ENCODE results near the gene MPI. TPM values are rescaled to one million over a fixed set of nuclear protein-coding genes. Genes with fewer than 3 reads are reported as not detected.

Gene MPI
- total and polyA plus RNA-seq, 3 donors from 2014 or later: 65.4 to 92.6 (median 78.1) TPM

DNA sequence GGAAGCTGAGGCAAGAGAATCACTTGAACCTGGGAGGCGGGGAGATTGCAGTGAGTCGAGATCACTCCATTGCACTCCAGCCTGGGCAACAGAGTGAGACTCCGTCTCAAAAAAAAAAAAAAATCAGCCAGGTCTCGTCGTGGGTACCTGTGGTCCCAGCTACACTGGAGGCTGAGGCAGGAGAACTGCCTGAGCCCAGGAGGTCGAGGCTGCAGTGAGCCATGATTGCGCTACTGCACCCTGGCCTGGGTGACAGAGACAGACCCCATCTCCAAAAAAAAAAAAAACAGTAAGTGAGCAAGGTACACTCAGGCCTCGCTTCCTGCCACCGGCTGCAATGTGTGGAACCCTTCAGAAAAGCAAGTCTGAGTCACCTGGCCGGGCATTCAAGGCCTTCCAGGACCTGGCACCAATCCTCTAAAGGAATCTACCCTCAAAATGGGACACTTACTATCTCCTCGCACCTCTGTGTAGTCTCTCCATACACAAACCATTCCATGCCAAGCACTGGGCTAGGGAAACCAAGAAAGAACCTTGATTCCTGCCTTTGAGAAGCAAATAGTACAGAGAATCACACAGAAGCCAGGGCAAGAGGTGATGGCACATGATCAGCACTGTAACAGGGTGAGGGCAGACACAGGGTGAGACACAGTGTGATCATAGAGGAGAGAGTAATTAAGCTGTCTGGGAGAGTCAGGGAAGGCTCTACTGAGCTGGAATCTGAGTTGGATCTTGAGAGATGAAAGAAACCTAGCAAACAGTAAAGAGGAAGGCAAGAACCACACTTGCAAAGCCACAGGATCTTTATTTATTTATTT is 26.4 kb upstream of the MPI start:
- Histone ChIP-seq H3K9me3 (no peaks in the 10 kb centered on the region), H3K4me1 (peaks cover 8% of the 10 kb centered on the region), H3K4me3 (no peak overlapping the region), H3K36me3 (ENCODE audit: low read depth, missing control alignments) (no peaks in the 10 kb centered on the region), H3K27ac (no peak overlapping the region), H3K27me3 (no peaks in the 10 kb centered on the region)
- DNase-seq: no peak
- 74 to 86% methylated on average over 11 of the region's 11 CpGs for WGBS, 2 donors
- intact Hi-C loops (cut with DNase I; ENCODE audit: low total_unique reads): no loop called here
- no peak for TF ChIP-seq CTCF (IDR thresholded peaks at IDR 0.05)
- TF ChIP-seq POLR2A (IDR thresholded peaks at IDR 0.05): no peak

DNA sequence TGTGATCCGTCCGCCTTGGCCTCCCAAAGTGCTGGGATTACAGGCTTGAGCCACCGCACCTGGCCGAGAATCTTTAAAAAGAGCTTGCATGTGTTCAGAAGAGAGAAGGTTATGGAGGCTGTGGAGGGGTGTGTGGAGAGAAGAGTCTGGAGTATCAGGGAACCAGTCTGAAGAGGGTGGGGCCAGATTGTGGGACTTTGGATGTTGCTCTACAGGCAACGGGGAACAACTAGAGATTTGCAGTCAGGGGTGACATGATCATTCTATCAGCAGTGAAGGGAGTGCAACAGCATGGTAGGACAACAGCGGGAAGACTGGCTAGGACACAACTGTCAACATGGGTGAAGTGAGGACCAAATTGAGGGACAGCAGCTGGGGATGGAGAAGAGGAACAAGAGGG is 25.5 kb upstream of the MPI start:
- Histone ChIP-seq H3K36me3 (ENCODE audit: low read depth, missing control alignments) (no peaks in the 10 kb centered on the region), H3K4me1 (peaks cover 16% of the 10 kb centered on the region), H3K9me3 (no peaks in the 10 kb centered on the region), H3K27me3 (no peaks in the 10 kb centered on the region), H3K27ac (no peak overlapping the region), H3K4me3 (no peak overlapping the region)
- intact Hi-C loops (cut with DNase I; ENCODE audit: low total_unique reads): no loop called here
- no peak for DNase-seq
- TF ChIP-seq CTCF (IDR thresholded peaks at IDR 0.05) (no peak), POLR2A (IDR thresholded peaks at IDR 0.05) (no peak)
- WGBS, 2 donors: 90% methylated on average over 6 of the region's 6 CpGs

DNA sequence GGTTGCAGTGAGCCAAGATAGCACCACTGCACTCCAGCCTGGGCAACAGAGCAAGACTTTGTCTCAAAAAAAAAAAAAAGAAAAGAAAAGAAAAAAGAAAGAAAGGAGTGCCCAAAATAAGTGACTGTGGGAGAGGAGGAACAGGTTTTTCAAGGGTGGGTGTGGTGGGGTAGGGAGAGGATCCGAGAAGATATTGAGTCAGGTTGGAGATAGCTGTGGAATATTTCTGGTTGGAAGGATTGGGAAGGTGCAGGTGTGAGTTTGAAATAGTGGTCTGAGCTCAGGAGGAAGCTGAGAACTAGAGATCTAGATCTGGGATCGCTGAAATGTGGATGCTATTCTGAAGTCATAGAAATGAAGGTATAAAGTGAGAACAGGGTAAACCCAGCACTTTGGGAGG is 24.5 kb upstream of the MPI start:
- Histone ChIP-seq H3K4me1 (peaks cover 25% of the 10 kb centered on the region), H3K4me3 (no peak overlapping the region), H3K9me3 (no peaks in the 10 kb centered on the region), H3K36me3 (ENCODE audit: low read depth, missing control alignments) (no peaks in the 10 kb centered on the region), H3K27me3 (no peaks in the 10 kb centered on the region), H3K27ac (no peak overlapping the region)
- TF ChIP-seq CTCF (IDR thresholded peaks at IDR 0.05) (no peak), POLR2A (IDR thresholded peaks at IDR 0.05) (no peak)
- intact Hi-C loops (cut with DNase I; ENCODE audit: low total_unique reads): no loop called here
- 80 to 92% methylated on average over 2 of the region's 2 CpGs for WGBS, 2 donors
- no peak for DNase-seq

DNA sequence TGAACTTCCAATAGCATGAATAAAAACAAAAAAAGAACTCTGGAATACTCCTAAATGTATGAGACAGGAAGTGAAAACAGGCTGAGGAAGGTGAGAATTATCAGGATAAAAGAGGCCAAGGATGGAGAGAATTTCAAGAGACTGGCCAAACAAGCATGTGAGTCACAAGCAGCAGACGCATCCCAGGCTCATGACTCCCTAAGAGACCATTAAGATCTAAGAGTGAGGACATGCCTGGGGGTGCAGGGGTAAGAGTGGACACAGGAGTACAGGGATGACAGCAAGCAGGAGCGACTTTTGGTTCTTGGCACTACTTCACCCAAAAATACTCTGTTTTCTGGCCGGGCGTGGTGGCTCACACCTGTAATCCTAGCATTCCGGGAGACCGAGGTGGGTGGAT is 23.8 kb upstream of the MPI start:
- H3K36me3 ChIP-seq (ENCODE audit: low read depth, missing control alignments): no peaks in the 10 kb centered on the region
- DNase-seq: no peak
- 85 to 87% methylated on average over 6 of the region's 6 CpGs for WGBS, 2 donors
- H3K9me3 ChIP-seq: no peaks in the 10 kb centered on the region
- intact Hi-C loops (cut with DNase I; ENCODE audit: low total_unique reads): no loop called here
- no peak overlapping the region for H3K27ac ChIP-seq
- peaks cover 30% of the 10 kb centered on the region for H3K4me1 ChIP-seq
- no peaks in the 10 kb centered on the region for H3K27me3 ChIP-seq
- TF ChIP-seq POLR2A (IDR thresholded peaks at IDR 0.05) (no peak), CTCF (IDR thresholded peaks at IDR 0.05) (no peak)
- H3K4me3 ChIP-seq: no peak overlapping the region
